ENCODE data around the gene TNFAIP8L1.

Gene TNFAIP8L1

DNA sequence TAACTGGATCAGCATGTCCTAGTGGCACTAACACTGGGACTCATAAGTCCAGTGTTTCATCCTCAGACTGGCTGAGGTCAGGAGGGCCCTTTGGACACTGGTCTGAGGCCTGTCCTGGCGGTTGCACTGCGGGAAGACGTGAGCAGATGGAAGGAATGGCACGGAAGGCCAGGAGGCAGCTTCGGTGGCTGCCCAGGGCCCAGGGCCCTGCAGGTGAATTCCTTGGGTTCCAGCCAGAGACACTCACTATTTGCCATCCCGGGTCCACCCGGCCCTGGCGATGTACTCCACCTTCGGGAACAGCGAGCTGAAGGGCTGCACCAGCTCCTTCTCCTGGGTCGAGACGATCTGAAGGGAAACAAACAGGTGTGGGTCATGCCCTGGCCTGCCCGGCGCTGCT is 58.0 kb downstream of the TNFAIP8L1 start:
- H3K9me3 ChIP-seq (ENCODE audit: insufficient read depth, low read depth, low read length), result no peaks in the 10 kb centered on the region
- no peaks in the 10 kb centered on the region for H3K27me3 ChIP-seq (ENCODE audit: insufficient read depth, low read length, poor library complexity, severe bottlenecking)
- H4K20me1 ChIP-seq (ENCODE audit: insufficient read depth, low read length, poor library complexity, severe bottlenecking), result no peaks in the 10 kb centered on the region
- H3K4me1 ChIP-seq (ENCODE audit: insufficient read depth, low read length, poor library complexity, severe bottlenecking), result no peaks in the 10 kb centered on the region
- H3K79me2 ChIP-seq (ENCODE audit: insufficient read depth, low read length), result no peaks in the 10 kb centered on the region
- peaks cover 83% of the 10 kb centered on the region; the same call in 1 of the 2 replicates for H3K36me3 ChIP-seq (ENCODE audit: insufficient read depth, low read length)
- TF ChIP-seq, protein P1, sequence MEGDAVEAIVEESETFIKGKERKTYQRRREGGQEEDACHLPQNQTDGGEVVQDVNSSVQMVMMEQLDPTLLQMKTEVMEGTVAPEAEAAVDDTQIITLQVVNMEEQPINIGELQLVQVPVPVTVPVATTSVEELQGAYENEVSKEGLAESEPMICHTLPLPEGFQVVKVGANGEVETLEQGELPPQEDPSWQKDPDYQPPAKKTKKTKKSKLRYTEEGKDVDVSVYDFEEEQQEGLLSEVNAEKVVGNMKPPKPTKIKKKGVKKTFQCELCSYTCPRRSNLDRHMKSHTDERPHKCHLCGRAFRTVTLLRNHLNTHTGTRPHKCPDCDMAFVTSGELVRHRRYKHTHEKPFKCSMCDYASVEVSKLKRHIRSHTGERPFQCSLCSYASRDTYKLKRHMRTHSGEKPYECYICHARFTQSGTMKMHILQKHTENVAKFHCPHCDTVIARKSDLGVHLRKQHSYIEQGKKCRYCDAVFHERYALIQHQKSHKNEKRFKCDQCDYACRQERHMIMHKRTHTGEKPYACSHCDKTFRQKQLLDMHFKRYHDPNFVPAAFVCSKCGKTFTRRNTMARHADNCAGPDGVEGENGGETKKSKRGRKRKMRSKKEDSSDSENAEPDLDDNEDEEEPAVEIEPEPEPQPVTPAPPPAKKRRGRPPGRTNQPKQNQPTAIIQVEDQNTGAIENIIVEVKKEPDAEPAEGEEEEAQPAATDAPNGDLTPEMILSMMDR (conservative IDR thresholded peaks at IDR 0.05; ENCODE audit: low read length), result no peak
- no peak for TF ChIP-seq EZH2phosphoT487 (IDR thresholded peaks at IDR 0.05; ENCODE audit: borderline replicate concordance)
- H3F3A ChIP-seq (ENCODE audit: low read depth), result no peaks in the 10 kb centered on the region
- no peak overlapping the region for H3K4me3 ChIP-seq (ENCODE audit: low read length, poor library complexity, severe bottlenecking)
- H2AFZ ChIP-seq (ENCODE audit: low read length), result no peak overlapping the region
- H3K4me2 ChIP-seq (ENCODE audit: low read depth, low read length, poor library complexity, severe bottlenecking), result no peak overlapping the region
- no peak overlapping the region for H3K9ac ChIP-seq (ENCODE audit: low read depth, low read length, poor library complexity, severe bottlenecking)
- no peaks in the 10 kb centered on the region for H3K9me2 ChIP-seq (replicated peaks; ENCODE audit: low read depth, low read length)

DNA sequence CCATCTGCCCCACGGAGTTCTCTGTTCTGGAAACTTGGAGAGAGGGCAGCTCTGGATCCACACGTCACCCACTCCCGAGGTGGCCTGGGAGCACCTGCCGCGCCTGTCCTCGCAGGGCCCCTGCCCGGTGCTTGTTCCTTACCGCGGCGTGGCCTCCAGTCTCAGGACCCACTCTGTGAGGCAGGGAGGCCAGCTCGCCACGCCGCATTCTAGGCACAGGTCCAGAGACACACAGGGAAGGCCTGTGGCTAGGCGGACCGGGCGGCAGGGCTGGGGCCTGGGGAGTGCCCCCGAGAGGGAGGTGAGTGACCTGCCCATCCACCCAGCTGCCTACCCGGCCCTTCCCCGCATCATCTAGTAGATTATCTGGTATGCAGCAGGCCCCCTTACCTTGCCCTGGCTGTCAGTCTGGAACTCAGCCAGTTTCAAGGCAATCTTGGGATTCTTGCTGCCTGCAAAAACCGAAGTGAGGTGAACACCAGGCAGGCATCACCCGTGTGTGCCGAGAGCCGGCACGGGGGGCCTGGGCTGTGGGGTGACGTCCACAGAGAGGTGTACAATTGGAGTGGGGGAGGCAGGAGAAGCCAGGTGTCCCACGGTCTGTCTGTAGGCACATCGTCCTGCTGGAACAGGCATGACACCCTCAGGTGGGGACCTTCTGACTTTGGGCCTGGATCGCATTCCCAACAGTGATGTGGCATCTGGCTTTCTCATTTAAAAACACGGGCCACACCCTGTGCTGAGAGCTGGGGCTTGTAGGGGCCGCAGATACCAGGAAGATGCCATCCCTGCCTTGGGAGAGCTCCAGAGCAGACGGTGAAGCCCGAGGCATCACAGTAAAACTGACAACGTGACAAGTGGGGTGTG is 60.7 kb downstream of the TNFAIP8L1 start:
- Histone ChIP-seq H3K79me2 (ENCODE audit: insufficient read depth, low read length) (no peaks in the 10 kb centered on the region), H3K4me2 (ENCODE audit: low read depth, low read length, poor library complexity, severe bottlenecking) (no peak overlapping the region), H3K4me1 (ENCODE audit: insufficient read depth, low read length, poor library complexity, severe bottlenecking) (no peaks in the 10 kb centered on the region), H2AFZ (ENCODE audit: low read length) (no peak overlapping the region), H3K36me3 (ENCODE audit: insufficient read depth, low read length) (peaks cover 74% of the 10 kb centered on the region; the same call in 1 of the 2 replicates), H3F3A (ENCODE audit: low read depth) (no peaks in the 10 kb centered on the region), H4K20me1 (ENCODE audit: insufficient read depth, low read length, poor library complexity, severe bottlenecking) (no peaks in the 10 kb centered on the region), H3K27me3 (ENCODE audit: insufficient read depth, low read length, poor library complexity, severe bottlenecking) (no peaks in the 10 kb centered on the region), H3K4me3 (ENCODE audit: low read length, poor library complexity, severe bottlenecking) (no peak overlapping the region), H3K9me3 (ENCODE audit: insufficient read depth, low read depth, low read length) (no peaks in the 10 kb centered on the region), H3K9ac (ENCODE audit: low read depth, low read length, poor library complexity, severe bottlenecking) (no peak overlapping the region), H3K9me2 (replicated peaks; ENCODE audit: low read depth, low read length) (no peaks in the 10 kb centered on the region)
- TF ChIP-seq EZH2phosphoT487 (IDR thresholded peaks at IDR 0.05; ENCODE audit: borderline replicate concordance), result no peak
- TF ChIP-seq, protein P1 (conservative IDR thresholded peaks at IDR 0.05; ENCODE audit: low read length), result no peak

GRCh38 chr19:4700693-4700970 is 61.3 kb downstream of the TNFAIP8L1 start:
- H3K27me3 ChIP-seq (ENCODE audit: insufficient read depth, low read length, poor library complexity, severe bottlenecking), result no peaks in the 10 kb centered on the region
- no peak overlapping the region for H2AFZ ChIP-seq (ENCODE audit: low read length)
- no peak overlapping the region for H3K4me2 ChIP-seq (ENCODE audit: low read depth, low read length, poor library complexity, severe bottlenecking)
- H3K9ac ChIP-seq (ENCODE audit: low read depth, low read length, poor library complexity, severe bottlenecking), result no peak overlapping the region
- H3K9me3 ChIP-seq (ENCODE audit: insufficient read depth, low read depth, low read length), result no peaks in the 10 kb centered on the region
- no peaks in the 10 kb centered on the region for H3K9me2 ChIP-seq (replicated peaks; ENCODE audit: low read depth, low read length)
- H3K79me2 ChIP-seq (ENCODE audit: insufficient read depth, low read length), result no peaks in the 10 kb centered on the region
- TF ChIP-seq EZH2phosphoT487 (IDR thresholded peaks at IDR 0.05; ENCODE audit: borderline replicate concordance), result no peak
- TF ChIP-seq, protein P1 (conservative IDR thresholded peaks at IDR 0.05; ENCODE audit: low read length), result no peak
- no peaks in the 10 kb centered on the region for H3K4me1 ChIP-seq (ENCODE audit: insufficient read depth, low read length, poor library complexity, severe bottlenecking)
- no peaks in the 10 kb centered on the region for H4K20me1 ChIP-seq (ENCODE audit: insufficient read depth, low read length, poor library complexity, severe bottlenecking)
- H3K36me3 ChIP-seq (ENCODE audit: insufficient read depth, low read length), result peaks cover 71% of the 10 kb centered on the region; the same call in 1 of the 2 replicates
- no peak overlapping the region for H3K4me3 ChIP-seq (ENCODE audit: low read length, poor library complexity, severe bottlenecking)
- no peaks in the 10 kb centered on the region for H3F3A ChIP-seq (ENCODE audit: low read depth)

Measured in Loucy (cell line).